GM12878 (cell line): ENCODE data around the gene TESK1. TPM values are rescaled to one million over a fixed set of nuclear protein-coding genes. Genes with fewer than 3 reads are reported as not detected.

Experiments
- ATAC-seq: fragments of 200-7000 bp; cut with Tn5 transposase; 3 replicates; pipeline ENCODE4 v1.9.1; 2020; ENCODE audit warnings: mild to moderate bottlenecking, moderate library complexity
- BruUV-seq: library from RNA; stranded (reverse); fragments of 400-500 nt; replicated peaks from 2 replicates; lab custom pipeline; 2021; lab: Mats Ljungman, UMichigan
- CTCF ChIA-PET: fragments of 300-600 bp; sonication (Branson Sonifier 250); formaldehyde crosslinking; extraction: SDS; loops from one replicate; lab custom pipeline; 2021; ENCODE audit warnings: inconsistent platforms; lab: Yijun Ruan, JAX
- POLR2A ChIA-PET: fragments of 350-600 bp; formaldehyde crosslinking; extraction: SDS; loops from one replicate; lab custom pipeline; 2021; ENCODE audit warnings: inconsistent platforms; lab: Charles Lee
- RAD21 ChIA-PET: fragments of 300-600 bp; sonication (Branson Sonifier 250); formaldehyde crosslinking; loops from one replicate; lab custom pipeline; 2023; ENCODE audit warnings: antibody characterized with exemption; ENCODE audit not compliant: unreplicated experiment; lab: Charles Lee
- SMC1A ChIA-PET: fragments of 300-600 bp; sonication (Branson Sonifier 250); formaldehyde crosslinking; loops from one replicate; lab custom pipeline; 2023; ENCODE audit not compliant: unreplicated experiment, uncharacterized antibody; lab: Charles Lee
- DNase-seq: peaks from one replicate; pipeline ENCODE4 v3.0.0-alpha.2; 2011; ENCODE audit warnings: low read depth, low spot score
- FAIRE-seq: peaks from 3 replicates; lab custom pipeline; 2011; peaks lifted over from hg19 to GRCh38; lab: Jason Lieb, UNC
- H2AFZ ChIP-seq: 2 replicates; pipeline ENCODE4 v1.6.0; 2011; ENCODE audit warnings: low read depth, low read length, control low read depth; ENCODE audit not compliant: control insufficient read depth
- H3K27ac ChIP-seq: 2 replicates; pipeline ENCODE4 v1.5.1; 2011; ENCODE audit warnings: control low read depth; ENCODE audit not compliant: control insufficient read depth, insufficient read depth
- H3K27me3 ChIP-seq, 2 experiments: replicated peaks in 1 of 2; 2 replicates each; pipeline versions ENCODE4 v1.6.0 to v1.6.1; 2011; ENCODE audit warnings: low read length in 1 of 2; ENCODE audit not compliant: control insufficient read depth in 2 of 2, insufficient read depth in 2 of 2
- H3K36me3 ChIP-seq, 2 experiments: 2 replicates each; pipeline ENCODE4 v1.5.1; 2011; ENCODE audit warnings: low read length in 1 of 2; ENCODE audit not compliant: control insufficient read depth in 2 of 2, insufficient read depth in 2 of 2
- H3K4me1 ChIP-seq: 2 replicates; pipeline ENCODE4 v1.6.1; 2011; ENCODE audit warnings: mild to moderate bottlenecking, low read length, moderate library complexity, mixed read lengths; ENCODE audit not compliant: control insufficient read depth, insufficient read depth
- H3K4me2 ChIP-seq: 2 replicates; pipeline ENCODE4 v1.6.0; 2011; ENCODE audit warnings: control low read depth; ENCODE audit not compliant: control insufficient read depth, insufficient read depth
- H3K4me3 ChIP-seq: fragments of 200-600 bp; sonication (generic); 2 replicates; pipeline ENCODE4 v1.5.1; 2016
- H3K79me2 ChIP-seq: 2 replicates; pipeline ENCODE4 v1.6.0; 2011; ENCODE audit warnings: low read length; ENCODE audit not compliant: control insufficient read depth, insufficient read depth
- H3K9ac ChIP-seq: 2 replicates; pipeline ENCODE4 v1.8.0; 2011; ENCODE audit warnings: low read length, control low read depth, mixed read lengths; ENCODE audit not compliant: control insufficient read depth, insufficient read depth
- H3K9me3 ChIP-seq: replicated peaks from 3 replicates; pipeline ENCODE4 v1.5.1; 2011; ENCODE audit warnings: mild to moderate bottlenecking, low read length; ENCODE audit not compliant: control insufficient read depth, insufficient read depth
- H4K20me1 ChIP-seq: 2 replicates; pipeline ENCODE4 v1.6.0; 2011; ENCODE audit not compliant: control insufficient read depth, insufficient read depth
- BRCA1 ChIP-seq: IDR thresholded peaks from 2 replicates; pipeline ENCODE4 v1.6.1; 2011; ENCODE audit warnings: low read depth, low read length, improper control_type of control experiment
- DPF2 ChIP-seq: fragments of 450-650 bp; IDR thresholded peaks from 2 replicates; pipeline ENCODE4 v1.6.1; 2017; ENCODE audit warnings: mild to moderate bottlenecking
- EED ChIP-seq: sonication (generic); IDR thresholded peaks from 2 replicates; pipeline ENCODE4 v1.6.1; 2016; ENCODE audit warnings: antibody characterized with exemption, low read depth
- JUNB ChIP-seq: IDR thresholded peaks from 2 replicates; pipeline ENCODE4 v1.6.1; 2016; ENCODE audit warnings: antibody characterized with exemption, mild to moderate bottlenecking
- WGBS: methylation state at CpG from one replicate; pipeline ENCODE4 v1.1.6; 2016; ENCODE audit warnings: low lambda C conversion rate; ENCODE audit not compliant: insufficient replicate concordance, insufficient coverage; ENCODE audit errors: missing lambda C conversion rate; 5-methylcytosine and 5-hydroxymethylcytosine counted together
- in situ Hi-C: fragments of 300-500 bp; cut with MboI; formaldehyde crosslinking; loops from 9 replicates; pipeline ENCODE4 v1.14.3; 2018; ENCODE audit warnings: mixed read lengths
- intact Hi-C: fragments of 100-400 bp; cut with micrococcal nuclease; formaldehyde crosslinking; loops from one replicate; pipeline ENCODE4 v1.14.2; 2022; ENCODE audit not compliant: unreplicated experiment
- polyA plus RNA-seq, 11 experiments: library from polyadenylated mRNA; depleted of rRNA in 4 of 11; unstranded in 6 of 11; stranded (reverse) in 5 of 11; fragments of >200 nt; fragmentation: Nextera tagmentation in 4 of 11; fragmentation: Illumina TruSeq in 1 of 11; extraction: Ambion mirVana in 4 of 11; extraction: Trizol in 1 of 11; gene quantifications; 1 replicate in 1 of 11; 2 replicates in 10 of 11; pipeline versions ENCODE4 v1.2.1 to v1.2.3, GENCODE V29; 2011 to 2016; ENCODE audit warnings: inconsistent platforms in 2 of 11, missing spikeins in 2 of 11, low read depth in 1 of 11
- total RNA-seq, 4 experiments: library from RNA; depleted of rRNA in 3 of 4; stranded (reverse); fragments of >200 nt in 3 of 4; fragmentation: Illumina TruSeq in 1 of 4; extraction: Trizol in 1 of 4; gene quantifications; 2 replicates each; pipeline versions ENCODE4 v1.2.1 to v1.2.3, GENCODE V29; 2013 to 2021

The TESK1 gene
- total and polyA plus RNA-seq, 10 of the 15 experiments (the other 5 are each of a cell fraction or from before 2014, with no cell fraction given): 0.16 to 19.5 (median 7.9) TPM; not detected in 1

DNA sequence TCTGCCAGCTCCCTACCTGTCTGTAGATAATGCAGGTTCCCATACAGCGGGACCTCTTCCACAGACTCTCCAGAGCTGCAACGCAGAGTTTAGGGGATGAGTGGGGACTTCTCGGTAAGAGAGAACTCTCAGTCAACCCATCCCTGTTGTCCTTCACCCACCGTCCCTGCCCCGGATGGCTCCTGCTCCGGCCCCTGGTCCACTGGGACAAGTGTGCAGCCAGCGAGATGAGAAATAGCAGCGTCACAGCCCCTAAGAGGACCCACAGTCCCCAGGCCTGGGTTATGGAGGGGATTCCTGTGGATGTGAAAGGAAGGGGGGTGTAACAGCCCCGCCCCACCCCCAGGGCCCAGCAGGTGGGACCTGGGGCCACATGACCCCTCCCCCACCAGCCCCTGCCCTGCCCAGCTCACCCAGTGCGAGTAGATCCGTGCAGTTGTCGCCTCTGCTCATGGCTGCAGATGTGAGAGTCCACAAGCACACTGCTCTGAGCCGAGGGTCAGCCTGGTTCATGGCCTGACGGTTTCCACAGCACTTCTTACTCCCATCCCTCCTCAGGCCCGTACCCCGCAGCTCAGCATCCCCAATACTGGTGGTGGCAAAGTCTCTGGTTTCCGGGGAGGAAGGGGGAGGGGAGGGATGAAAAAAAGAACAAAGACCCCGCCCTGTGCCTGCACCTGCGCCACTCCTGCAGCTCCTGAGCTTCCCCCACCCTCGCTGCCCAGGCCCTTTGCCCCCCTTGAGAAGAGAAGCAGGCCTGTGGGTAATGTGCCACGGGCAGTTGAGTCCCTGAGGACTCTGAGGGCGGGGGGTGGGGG, 45.5 kb downstream of the TESK1 start, which contains the start of gene SIT1 (continued):
- no peak for TF ChIP-seq BRCA1

DNA sequence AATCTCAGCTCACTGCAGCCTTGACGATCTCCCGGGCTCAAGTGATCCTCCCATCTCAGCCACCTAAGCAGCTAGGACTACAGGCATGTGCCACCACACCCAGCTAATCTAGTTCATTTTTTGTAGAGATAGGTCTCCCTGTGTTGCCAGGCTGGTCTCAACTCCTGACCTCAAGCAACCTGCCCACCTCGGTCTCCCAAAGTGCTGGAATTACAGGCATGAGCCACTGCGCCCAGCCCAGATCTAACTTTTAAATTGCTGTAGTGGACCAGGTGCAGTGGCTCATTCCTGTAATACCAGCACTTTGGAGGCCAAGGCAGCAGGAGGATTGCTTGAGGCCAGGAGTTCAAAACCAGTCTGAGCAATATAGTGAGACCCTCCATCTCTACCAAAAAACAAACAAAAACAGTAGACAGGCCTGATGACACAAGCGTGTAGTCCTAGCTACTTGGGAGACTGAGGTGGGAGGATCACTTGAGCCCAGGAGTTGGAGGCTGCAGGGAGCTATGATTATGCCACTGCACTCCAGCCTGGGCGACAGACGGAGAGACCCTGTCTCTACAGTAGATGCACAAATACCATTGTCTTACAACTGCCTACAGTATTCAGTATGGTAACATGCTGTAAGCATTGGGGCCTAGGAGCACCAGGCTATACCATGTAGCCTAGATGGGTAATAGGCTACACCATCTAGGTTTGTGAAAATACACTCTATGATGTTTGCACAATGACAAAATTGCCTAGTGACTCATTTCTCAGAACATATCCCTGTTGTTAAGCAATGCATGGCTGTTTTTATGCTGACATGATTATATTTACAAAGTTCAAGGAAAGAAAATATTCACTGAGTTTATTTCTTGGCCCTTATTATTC, 47.1 kb downstream of the TESK1 start:
- Histone ChIP-seq H3K27ac (no peak overlapping the region), H3K36me3 (no peaks in the 10 kb centered on the region), H3K4me2 (no peak overlapping the region), H3K9ac (no peak overlapping the region), H2AFZ (no peak overlapping the region), H3K4me1 (peaks cover 30% of the 10 kb centered on the region), H3K4me3 (no peak overlapping the region), H3K79me2 (peaks cover 18% of the 10 kb centered on the region), H3K27me3 (no peaks in the 10 kb centered on the region), H4K20me1 (no peaks in the 10 kb centered on the region), H3K9me3 (no peaks in the 10 kb centered on the region)
- SMC1A ChIA-PET: interaction anchor here (6.5 kb wide), 1 partner anchor 78 kb away, joined by 96 read pairs; the partner anchor contains the start of genes CREB3 and TLN1
- ATAC-seq: no peak
- CTCF ChIA-PET: interaction anchor here (1.1 to 8.8 kb wide), 6 partner anchors 12 to 77 kb away, joined by 3 to 139 read pairs (median 58); partner anchors contain the start of genes ARHGEF39, CD72, CREB3 and TLN1
- no peak for DNase-seq
- POLR2A ChIA-PET: interaction anchor here (8.1 to 11.1 kb wide), 2 partner anchors 8 to 77 kb away, joined by 127 to 163 read pairs; partner anchors contain the start of genes ARHGEF39, CCDC107, CREB3 and RMRP
- TF ChIP-seq DPF2: no peak
- TF ChIP-seq JUNB: peak; percentile 29; the same call in 1 of the 2 replicates
- 0 out of 2 replicates have a peak, but pooled peaks have one; percentile 30 for TF ChIP-seq EED
- BruUV-seq: no TSS peak
- WGBS: 91% methylated on average over 7 of the region's 7 CpGs
- in situ Hi-C loops: no loop called here
- intact Hi-C loops: loop anchor here (10.0 kb wide), 1 partner anchor 173 kb away; the partner anchor contains the start of genes FAM221B and TMEM8B
- FAIRE-seq: no peak
- RAD21 ChIA-PET: interaction anchor here (9.6 kb wide), 1 partner anchor 77 kb away, joined by 133 read pairs; the partner anchor contains the start of genes CREB3 and TLN1
